ENCODE results near the gene SOX2. TPM values are rescaled to one million over a fixed set of nuclear protein-coding genes. Genes with fewer than 3 reads are reported as not detected.
"Not testable (repeated sequence)": the region's sequence is repeated elsewhere in the genome, so short reads cannot be mapped to it uniquely, and the experiment has no call there.

The SOX2 gene
- total RNA-seq, 1 experiment from 2014 or later: 0.39 TPM

GRCh38 chr3:181761906-181762305, 50.2 kb downstream of the SOX2 start:
- POLR2A ChIA-PET: no interaction called here
- intact Hi-C loops (cut with micrococcal nuclease; ENCODE audit: unreplicated experiment): no loop called here
- CTCF ChIA-PET: no interaction called here

DNA sequence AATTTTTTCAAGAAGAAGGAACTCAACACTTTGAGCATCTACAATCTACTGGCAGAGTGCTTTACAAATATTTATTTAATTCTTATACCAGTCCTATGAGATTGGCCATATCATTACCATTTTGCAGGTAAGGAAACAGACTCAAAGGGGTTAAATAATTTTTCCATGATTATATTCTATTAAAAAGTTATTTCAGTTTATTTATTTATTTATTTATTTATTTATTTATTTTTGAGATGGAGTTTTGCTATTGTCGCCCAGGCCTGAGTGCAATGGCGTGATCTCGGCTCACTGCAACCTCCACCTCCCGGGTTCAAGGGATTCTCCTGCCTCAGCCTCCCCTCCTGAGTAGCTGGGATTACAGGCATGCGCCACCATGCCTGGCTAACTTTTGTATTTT, 52.3 kb downstream of the SOX2 start:
- DNase-seq (ENCODE audit: low read depth, low spot score); H3K27ac ChIP-seq (ENCODE audit: low read length); in situ Hi-C loops (cut with HindIII; ENCODE audit: low pct_unique_long_range_greater_than_20kb, low sequenced_read_pairs); H3K4me1 ChIP-seq (ENCODE audit: control insufficient read depth, insufficient read depth, low read length); H3K27me3 ChIP-seq (ENCODE audit: control insufficient read depth, insufficient read depth, low read length); ATAC-seq; CTCF ChIA-PET; H3K4me3 ChIP-seq (ENCODE audit: low read depth in 2 of 2, low read length in 2 of 2); POLR2A ChIA-PET; intact Hi-C loops (cut with micrococcal nuclease; ENCODE audit: unreplicated experiment); BruUV-seq (replicated peaks); H3K36me3 ChIP-seq (ENCODE audit: control insufficient read depth, insufficient read depth, low read length); H3K9me3 ChIP-seq (ENCODE audit: control insufficient read depth, insufficient read depth, low read depth, low read length): not testable (repeated sequence)

More at GRCh38 chr3:181761906-181762305, 50.2 kb downstream of the SOX2 start:
- DNase-seq (ENCODE audit: low read depth, low spot score) (no peak), ATAC-seq (no peak)
- Histone ChIP-seq H3K4me3 (ENCODE audit: low read depth in 2 of 2, low read length in 2 of 2) (no peak overlapping the region), H3K36me3 (ENCODE audit: control insufficient read depth, insufficient read depth, low read length) (no peaks in the 10 kb centered on the region), H3K4me1 (ENCODE audit: control insufficient read depth, insufficient read depth, low read length) (no peaks in the 10 kb centered on the region), H3K27ac (ENCODE audit: low read length) (no peak overlapping the region), H3K9me3 (ENCODE audit: control insufficient read depth, insufficient read depth, low read depth, low read length) (no peaks in the 10 kb centered on the region), H3K27me3 (ENCODE audit: control insufficient read depth, insufficient read depth, low read length) (no peaks in the 10 kb centered on the region)
- BruUV-seq (replicated peaks): no TSS peak
- TF ChIP-seq SIN3A (IDR thresholded peaks at IDR 0.05; ENCODE audit: borderline replicate concordance, insufficient read depth, low read depth, low read length) (no peak), POLR2AphosphoS5 (IDR thresholded peaks at IDR 0.05; ENCODE audit: low read depth, low read length) (no peak), TCF7L2 (IDR thresholded peaks at IDR 0.05; ENCODE audit: low read depth, low read length) (no peak)
- TF ChIP-seq, protein P1, sequence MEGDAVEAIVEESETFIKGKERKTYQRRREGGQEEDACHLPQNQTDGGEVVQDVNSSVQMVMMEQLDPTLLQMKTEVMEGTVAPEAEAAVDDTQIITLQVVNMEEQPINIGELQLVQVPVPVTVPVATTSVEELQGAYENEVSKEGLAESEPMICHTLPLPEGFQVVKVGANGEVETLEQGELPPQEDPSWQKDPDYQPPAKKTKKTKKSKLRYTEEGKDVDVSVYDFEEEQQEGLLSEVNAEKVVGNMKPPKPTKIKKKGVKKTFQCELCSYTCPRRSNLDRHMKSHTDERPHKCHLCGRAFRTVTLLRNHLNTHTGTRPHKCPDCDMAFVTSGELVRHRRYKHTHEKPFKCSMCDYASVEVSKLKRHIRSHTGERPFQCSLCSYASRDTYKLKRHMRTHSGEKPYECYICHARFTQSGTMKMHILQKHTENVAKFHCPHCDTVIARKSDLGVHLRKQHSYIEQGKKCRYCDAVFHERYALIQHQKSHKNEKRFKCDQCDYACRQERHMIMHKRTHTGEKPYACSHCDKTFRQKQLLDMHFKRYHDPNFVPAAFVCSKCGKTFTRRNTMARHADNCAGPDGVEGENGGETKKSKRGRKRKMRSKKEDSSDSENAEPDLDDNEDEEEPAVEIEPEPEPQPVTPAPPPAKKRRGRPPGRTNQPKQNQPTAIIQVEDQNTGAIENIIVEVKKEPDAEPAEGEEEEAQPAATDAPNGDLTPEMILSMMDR (IDR thresholded peaks at IDR 0.05): no peak
- TF ChIP-seq, protein P2, sequence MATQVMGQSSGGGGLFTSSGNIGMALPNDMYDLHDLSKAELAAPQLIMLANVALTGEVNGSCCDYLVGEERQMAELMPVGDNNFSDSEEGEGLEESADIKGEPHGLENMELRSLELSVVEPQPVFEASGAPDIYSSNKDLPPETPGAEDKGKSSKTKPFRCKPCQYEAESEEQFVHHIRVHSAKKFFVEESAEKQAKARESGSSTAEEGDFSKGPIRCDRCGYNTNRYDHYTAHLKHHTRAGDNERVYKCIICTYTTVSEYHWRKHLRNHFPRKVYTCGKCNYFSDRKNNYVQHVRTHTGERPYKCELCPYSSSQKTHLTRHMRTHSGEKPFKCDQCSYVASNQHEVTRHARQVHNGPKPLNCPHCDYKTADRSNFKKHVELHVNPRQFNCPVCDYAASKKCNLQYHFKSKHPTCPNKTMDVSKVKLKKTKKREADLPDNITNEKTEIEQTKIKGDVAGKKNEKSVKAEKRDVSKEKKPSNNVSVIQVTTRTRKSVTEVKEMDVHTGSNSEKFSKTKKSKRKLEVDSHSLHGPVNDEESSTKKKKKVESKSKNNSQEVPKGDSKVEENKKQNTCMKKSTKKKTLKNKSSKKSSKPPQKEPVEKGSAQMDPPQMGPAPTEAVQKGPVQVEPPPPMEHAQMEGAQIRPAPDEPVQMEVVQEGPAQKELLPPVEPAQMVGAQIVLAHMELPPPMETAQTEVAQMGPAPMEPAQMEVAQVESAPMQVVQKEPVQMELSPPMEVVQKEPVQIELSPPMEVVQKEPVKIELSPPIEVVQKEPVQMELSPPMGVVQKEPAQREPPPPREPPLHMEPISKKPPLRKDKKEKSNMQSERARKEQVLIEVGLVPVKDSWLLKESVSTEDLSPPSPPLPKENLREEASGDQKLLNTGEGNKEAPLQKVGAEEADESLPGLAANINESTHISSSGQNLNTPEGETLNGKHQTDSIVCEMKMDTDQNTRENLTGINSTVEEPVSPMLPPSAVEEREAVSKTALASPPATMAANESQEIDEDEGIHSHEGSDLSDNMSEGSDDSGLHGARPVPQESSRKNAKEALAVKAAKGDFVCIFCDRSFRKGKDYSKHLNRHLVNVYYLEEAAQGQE (IDR thresholded peaks at IDR 0.05; ENCODE audit: insufficient read depth in 1 of 2, low read depth in 2 of 2, low read length in 1 of 2): no peak
- in situ Hi-C loops (cut with HindIII; ENCODE audit: low pct_unique_long_range_greater_than_20kb, low sequenced_read_pairs): no loop called here
